K562 (cell line): ENCODE results near the gene PCDHGC4. TPM values are rescaled to one million over a fixed set of nuclear protein-coding genes. Genes with fewer than 3 reads are reported as not detected.

Source experiments
- ATAC-seq: fragments of 200-7000 bp; cut with Tn5 transposase; 3 replicates; pipeline ENCODE4 v1.9.1; 2020; ENCODE audit warnings: moderate library complexity
- BruUV-seq: library from RNA; stranded (reverse); fragments of 400-500 nt; replicated peaks from 2 replicates; lab custom pipeline; 2021; lab: Mats Ljungman, UMichigan
- CTCF ChIA-PET: fragments of 300-600 bp; formaldehyde crosslinking; extraction: SDS; loops from one replicate; lab custom pipeline; 2021; ENCODE audit warnings: low intra/inter-chr PET ratio; lab: Yijun Ruan, JAX
- POLR2A ChIA-PET: fragments of 300-600, 350-650 bp; sonication (Branson Sonifier 250); formaldehyde crosslinking; extraction: SDS; loops from one replicate; lab custom pipeline; 2021; ENCODE audit warnings: antibody characterized with exemption, inconsistent platforms; lab: Yijun Ruan, JAX
- DNase-seq, 4 experiments: peaks; one replicate each; pipeline versions ENCODE4 v3.0.0 to v3.0.0-alpha.2; 2011 to 2018; ENCODE audit warnings: low spot score in 3 of 4, mixed read lengths in 3 of 4; ENCODE audit errors: extremely low read depth in 1 of 4
- FAIRE-seq: peaks from 2 replicates; lab custom pipeline; 2011; peaks lifted over from hg19 to GRCh38; lab: Jason Lieb, UNC
- H2AFZ ChIP-seq: 2 replicates; pipeline ENCODE4 v1.6.0; 2011; ENCODE audit warnings: low read depth, low read length, control low read depth, inconsistent platforms
- H3K27ac ChIP-seq: fragments of 200-600 bp; 3 replicates; pipeline ENCODE4 v1.8.0; 2011; ENCODE audit warnings: low read depth, mild to moderate bottlenecking, control low read depth, inconsistent platforms, low read length, moderate library complexity, mixed read lengths; ENCODE audit errors: extremely low read depth
- H3K27me3 ChIP-seq, 2 experiments: fragments of 300-600 bp in 1 of 2; 2 replicates in 1 of 2; 3 replicates in 1 of 2; pipeline versions ENCODE4 v1.6.0 to v1.8.0; 2011; ENCODE audit warnings: inconsistent platforms in 2 of 2, low read length in 2 of 2, mild to moderate bottlenecking in 1 of 2, mixed read lengths in 1 of 2, moderate library complexity in 1 of 2; ENCODE audit not compliant: control insufficient read depth in 2 of 2, insufficient read depth in 2 of 2
- H3K36me3 ChIP-seq: fragments of 300-600 bp; 3 replicates; pipeline ENCODE4 v1.8.0; 2011; ENCODE audit warnings: mild to moderate bottlenecking, low read length, inconsistent platforms; ENCODE audit not compliant: control insufficient read depth, insufficient read depth
- H3K4me1 ChIP-seq, 2 experiments: fragments of 200-600 bp in 1 of 2; replicated peaks in 1 of 2; 2 replicates in 1 of 2; 3 replicates in 1 of 2; pipeline versions ENCODE4 v1.5.1 to v1.8.0; 2011; ENCODE audit warnings: inconsistent platforms in 2 of 2, low read length in 2 of 2, mild to moderate bottlenecking in 1 of 2, mixed read lengths in 1 of 2, moderate library complexity in 1 of 2; ENCODE audit not compliant: control insufficient read depth in 2 of 2, insufficient read depth in 2 of 2
- H3K4me2 ChIP-seq: 2 replicates; pipeline ENCODE4 v1.6.1; 2011; ENCODE audit warnings: low read length, control low read depth, inconsistent platforms, mixed read lengths; ENCODE audit not compliant: insufficient read depth
- H3K4me3 ChIP-seq: fragments of 200-600 bp; sonication (generic), shearing (Covaris generic); 2 replicates; pipeline ENCODE4 v1.5.1; 2016; ENCODE audit warnings: control low read depth, inconsistent platforms
- H3K79me2 ChIP-seq: fragments of 200-600 bp; 3 replicates; pipeline ENCODE4 v1.8.0; 2011; ENCODE audit warnings: low read length, inconsistent platforms; ENCODE audit not compliant: control insufficient read depth, insufficient read depth
- H3K9ac ChIP-seq, 2 experiments: 2 replicates each; pipeline versions ENCODE4 v1.6.0 to v1.6.1; 2011; ENCODE audit warnings: low read depth in 2 of 2, low read length in 2 of 2, control low read depth in 1 of 2, inconsistent platforms in 1 of 2, mild to moderate bottlenecking in 1 of 2, mixed read lengths in 1 of 2; ENCODE audit not compliant: insufficient read depth in 1 of 2
- H3K9me1 ChIP-seq: one replicate; pipeline ENCODE4 v1.6.0; 2011; ENCODE audit warnings: inconsistent platforms, mild to moderate bottlenecking, low read length, moderate library complexity; ENCODE audit not compliant: control insufficient read depth, insufficient read depth
- H3K9me3 ChIP-seq: replicated peaks from 2 replicates; pipeline ENCODE4 v1.5.1; 2011; ENCODE audit warnings: low read depth, low read length, inconsistent platforms; ENCODE audit not compliant: control insufficient read depth, insufficient read depth
- H4K20me1 ChIP-seq: replicated peaks from 2 replicates; pipeline ENCODE4 v1.6.1; 2011; ENCODE audit warnings: low read length, inconsistent platforms, mixed read lengths; ENCODE audit not compliant: control insufficient read depth, insufficient read depth
- GTF2A2 ChIP-seq: IDR thresholded peaks from 2 replicates; pipeline ENCODE4 v1.6.1; 2016; ENCODE audit warnings: mild to moderate bottlenecking, missing genetic modification characterization, missing compliant biosample characterization
- KLF13 ChIP-seq: fragments of 450-650 bp; IDR thresholded peaks from 2 replicates; pipeline ENCODE4 v1.6.1; 2016; ENCODE audit warnings: missing genetic modification characterization, low read depth, mild to moderate bottlenecking, missing compliant biosample characterization, moderate library complexity, borderline replicate concordance
- L3MBTL2 ChIP-seq: fragments of 450-650 bp; IDR thresholded peaks from 2 replicates; pipeline ENCODE4 v1.6.1; 2016; ENCODE audit warnings: mild to moderate bottlenecking, moderate library complexity
- LARP7 ChIP-seq: fragments of 450-650 bp; IDR thresholded peaks from 2 replicates; pipeline ENCODE4 v1.6.1; 2016
- TCF15 ChIP-seq: fragments of 250-450 bp; sonication (Bioruptor Pico); IDR thresholded peaks from 2 replicates; pipeline ENCODE4 v1.8.0; 2022; ENCODE audit warnings: moderate library complexity, mild to moderate bottlenecking, inconsistent platforms
- ZNF134 ChIP-seq: fragments of 250-450 bp; sonication (Bioruptor Pico); conservative IDR thresholded peaks from 2 replicates; pipeline ENCODE4 v1.4.0; 2020
- WGBS: fragments of 100-300 bp; shearing (Covaris generic); methylation state at CpG from one replicate; pipeline ENCODE4 v1.1.6; 2016; ENCODE audit warnings: low coverage, mixed read lengths; ENCODE audit not compliant: insufficient coverage; ENCODE audit errors: missing lambda C conversion rate; 5-methylcytosine and 5-hydroxymethylcytosine counted together
- in situ Hi-C: fragments of 300-500 bp; cut with MboI; formaldehyde crosslinking; loops from 4 replicates; pipeline ENCODE4 v1.15.0; 2018; ENCODE audit warnings: inconsistent platforms, mixed read lengths
- intact Hi-C: fragments of 100-400 bp; cut with micrococcal nuclease; formaldehyde crosslinking; loops from 2 replicates; pipeline ENCODE4 v1.14.2; 2022
- polyA plus RNA-seq, 8 experiments: library from polyadenylated mRNA; depleted of rRNA in 4 of 8; stranded (reverse) in 5 of 8; unstranded in 3 of 8; fragments of >200 nt; fragmentation: Nextera tagmentation in 2 of 8; fragmentation: Illumina TruSeq in 1 of 8; extraction: Ambion mirVana in 2 of 8; extraction: Trizol in 1 of 8; gene quantifications; 2 replicates each; pipeline versions ENCODE4 v1.2.1 to v1.2.3, GENCODE V29; 2011 to 2014; ENCODE audit warnings: inconsistent platforms in 1 of 8, missing spikeins in 1 of 8
- total RNA-seq, 7 experiments: library from RNA; depleted of rRNA in 6 of 7; stranded (reverse); fragments of >200 nt in 6 of 7; fragmentation: Illumina TruSeq in 2 of 7; extraction: Trizol in 2 of 7; gene quantifications; 2 replicates each; pipeline versions ENCODE4 v1.2.1 to v1.2.3, GENCODE V29; 2011 to 2021; ENCODE audit warnings: low replicate concordance in 1 of 7
- TF ChIP-seq, protein P1 (sequence below): sonication (generic); formaldehyde crosslinking; IDR thresholded peaks from 2 replicates; pipeline ENCODE4 v1.8.1; 2023; ENCODE audit warnings: missing genetic modification reagents, mild to moderate bottlenecking, borderline replicate concordance

The PCDHGC4 gene
- total and polyA plus RNA-seq, 9 of the 15 experiments (the other 6 are each of a cell fraction or from before 2014, with no cell fraction given): 0.05 TPM; not detected in 8

GRCh38 chr5:141476132-141476911 lies 8.5 kb upstream of the PCDHGC4 start (continued):
- TF ChIP-seq, protein P1, sequence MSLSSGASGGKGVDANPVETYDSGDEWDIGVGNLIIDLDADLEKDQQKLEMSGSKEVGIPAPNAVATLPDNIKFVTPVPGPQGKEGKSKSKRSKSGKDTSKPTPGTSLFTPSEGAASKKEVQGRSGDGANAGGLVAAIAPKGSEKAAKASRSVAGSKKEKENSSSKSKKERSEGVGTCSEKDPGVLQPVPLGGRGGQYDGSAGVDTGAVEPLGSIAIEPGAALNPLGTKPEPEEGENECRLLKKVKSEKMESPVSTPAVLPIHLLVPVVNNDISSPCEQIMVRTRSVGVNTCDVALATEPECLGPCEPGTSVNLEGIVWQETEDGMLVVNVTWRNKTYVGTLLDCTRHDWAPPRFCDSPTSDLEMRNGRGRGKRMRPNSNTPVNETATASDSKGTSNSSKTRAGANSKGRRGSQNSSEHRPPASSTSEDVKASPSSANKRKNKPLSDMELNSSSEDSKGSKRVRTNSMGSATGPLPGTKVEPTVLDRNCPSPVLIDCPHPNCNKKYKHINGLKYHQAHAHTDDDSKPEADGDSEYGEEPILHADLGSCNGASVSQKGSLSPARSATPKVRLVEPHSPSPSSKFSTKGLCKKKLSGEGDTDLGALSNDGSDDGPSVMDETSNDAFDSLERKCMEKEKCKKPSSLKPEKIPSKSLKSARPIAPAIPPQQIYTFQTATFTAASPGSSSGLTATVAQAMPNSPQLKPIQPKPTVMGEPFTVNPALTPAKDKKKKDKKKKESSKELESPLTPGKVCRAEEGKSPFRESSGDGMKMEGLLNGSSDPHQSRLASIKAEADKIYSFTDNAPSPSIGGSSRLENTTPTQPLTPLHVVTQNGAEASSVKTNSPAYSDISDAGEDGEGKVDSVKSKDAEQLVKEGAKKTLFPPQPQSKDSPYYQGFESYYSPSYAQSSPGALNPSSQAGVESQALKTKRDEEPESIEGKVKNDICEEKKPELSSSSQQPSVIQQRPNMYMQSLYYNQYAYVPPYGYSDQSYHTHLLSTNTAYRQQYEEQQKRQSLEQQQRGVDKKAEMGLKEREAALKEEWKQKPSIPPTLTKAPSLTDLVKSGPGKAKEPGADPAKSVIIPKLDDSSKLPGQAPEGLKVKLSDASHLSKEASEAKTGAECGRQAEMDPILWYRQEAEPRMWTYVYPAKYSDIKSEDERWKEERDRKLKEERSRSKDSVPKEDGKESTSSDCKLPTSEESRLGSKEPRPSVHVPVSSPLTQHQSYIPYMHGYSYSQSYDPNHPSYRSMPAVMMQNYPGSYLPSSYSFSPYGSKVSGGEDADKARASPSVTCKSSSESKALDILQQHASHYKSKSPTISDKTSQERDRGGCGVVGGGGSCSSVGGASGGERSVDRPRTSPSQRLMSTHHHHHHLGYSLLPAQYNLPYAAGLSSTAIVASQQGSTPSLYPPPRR: no peak
- TF ChIP-seq GTF2A2 (tag) (no peak), ZNF134 (CRISPR knock-in tag) (no peak)

DNA sequence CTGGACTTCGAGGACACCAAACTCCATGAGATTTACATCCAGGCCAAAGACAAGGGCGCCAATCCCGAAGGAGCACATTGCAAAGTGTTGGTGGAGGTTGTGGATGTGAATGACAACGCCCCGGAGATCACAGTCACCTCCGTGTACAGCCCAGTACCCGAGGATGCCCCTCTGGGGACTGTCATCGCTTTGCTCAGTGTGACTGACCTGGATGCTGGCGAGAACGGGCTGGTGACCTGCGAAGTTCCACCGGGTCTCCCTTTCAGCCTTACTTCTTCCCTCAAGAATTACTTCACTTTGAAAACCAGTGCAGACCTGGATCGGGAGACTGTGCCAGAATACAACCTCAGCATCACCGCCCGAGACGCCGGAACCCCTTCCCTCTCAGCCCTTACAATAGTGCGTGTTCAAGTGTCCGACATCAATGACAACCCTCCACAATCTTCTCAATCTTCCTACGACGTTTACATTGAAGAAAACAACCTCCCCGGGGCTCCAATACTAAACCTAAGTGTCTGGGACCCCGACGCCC lies 7.7 kb upstream of the PCDHGC4 start:
- BruUV-seq: no TSS peak

More for the DNA sequence above, 7.7 kb upstream of the PCDHGC4 start:
- Histone ChIP-seq H3K27me3 (peaks cover 20 to 32% of the 10 kb centered on the region in 2 experiments; a peak in 4 of 5 replicates), H3K4me1 (peaks cover 0 to 14% of the 10 kb centered on the region in 2 experiments; a peak in 1 of 5 replicates), H3K9me1 (no peaks in the 10 kb centered on the region), H3K9ac (no peak overlapping the region), H3K9me3 (no peaks in the 10 kb centered on the region), H3K36me3 (no peaks in the 10 kb centered on the region), H4K20me1 (no peaks in the 10 kb centered on the region; the same call in 1 of the 2 replicates), H2AFZ (no peak overlapping the region), H3K4me2 (no peak overlapping the region), H3K79me2 (no peaks in the 10 kb centered on the region), H3K27ac (no peak overlapping the region), H3K4me3 (no peak overlapping the region)
- TF ChIP-seq L3MBTL2 (no peak), TCF15 (CRISPR knock-in tag) (no peak), KLF13 (tag) (no peak), LARP7 (no peak), GTF2A2 (tag) (no peak)
- FAIRE-seq (no peak), DNase-seq (no peak), ATAC-seq (no peak)
- WGBS: 9% methylated on average over 24 of the region's 24 CpGs
- in situ Hi-C loops (no loop called here), intact Hi-C loops (no loop called here)
- ChIA-PET POLR2A (no interaction called here), CTCF (no interaction called here)
